IMR-90 (cell line): Measurements from ENCODE around the gene DOHH. TPM values are rescaled to one million over a fixed set of nuclear protein-coding genes. Genes with fewer than 3 reads are reported as not detected.

Experiments
- ATAC-seq: fragments of 200-7000 bp; cut with Tn5 transposase; 2 replicates; pipeline ENCODE4 v1.9.1; 2020; ENCODE audit warnings: low read depth, mild to moderate bottlenecking, moderate library complexity
- BruUV-seq: library from RNA; stranded (reverse); fragments of 400-500 nt; replicated peaks from 2 replicates; lab custom pipeline; 2021; lab: Mats Ljungman, UMichigan
- CTCF ChIA-PET: fragments of 300-600 bp; formaldehyde crosslinking; extraction: SDS; loops from one replicate; lab custom pipeline; 2021; ENCODE audit warnings: antibody characterized with exemption; lab: Yijun Ruan, JAX
- POLR2A ChIA-PET: fragments of 300-600 bp; sonication (Branson Sonifier 250); formaldehyde crosslinking; loops from one replicate; lab custom pipeline; 2022; ENCODE audit warnings: antibody characterized with exemption; ENCODE audit not compliant: unreplicated experiment; lab: Charles Lee
- DNase-seq: peaks from one replicate; pipeline ENCODE4 v3.0.0; 2013
- H2AFZ ChIP-seq: replicated peaks from 2 replicates; pipeline ENCODE3; 2013; ENCODE audit warnings: low read length, mild to moderate bottlenecking; ENCODE audit not compliant: poor library complexity
- H2AK5ac ChIP-seq: 2 replicates; pipeline ENCODE4 v1.6.1; 2013; ENCODE audit warnings: low read depth, low read length, inconsistent platforms
- H2AK9ac ChIP-seq: replicated peaks from 2 replicates; pipeline ENCODE3; 2013; ENCODE audit warnings: mild to moderate bottlenecking, low read depth, low read length, moderate library complexity; ENCODE audit not compliant: poor library complexity
- H2BK120ac ChIP-seq: 2 replicates; pipeline ENCODE4 v1.6.1; 2013; ENCODE audit warnings: low read depth, low read length, inconsistent platforms
- H2BK15ac ChIP-seq: 3 replicates; pipeline ENCODE4 v1.6.1; 2013; ENCODE audit warnings: low read depth, low read length, inconsistent platforms
- H2BK20ac ChIP-seq: 2 replicates; pipeline ENCODE4 v1.6.1; 2013; ENCODE audit warnings: low read depth, mild to moderate bottlenecking, inconsistent platforms, low read length, moderate library complexity
- H2BK5ac ChIP-seq: 2 replicates; pipeline ENCODE4 v1.6.1; 2013; ENCODE audit warnings: mild to moderate bottlenecking, low read depth, low read length, inconsistent platforms; ENCODE audit not compliant: poor library complexity, severe bottlenecking
- H3K14ac ChIP-seq: replicated peaks from 2 replicates; pipeline ENCODE4 v1.6.1; 2013; ENCODE audit warnings: low read depth, low read length, inconsistent platforms
- H3K18ac ChIP-seq: 2 replicates; pipeline ENCODE4 v1.6.1; 2013; ENCODE audit warnings: low read depth, low read length, control low read depth
- H3K23ac ChIP-seq: 2 replicates; pipeline ENCODE4 v1.6.1; 2013; ENCODE audit warnings: low read depth, low read length, inconsistent platforms
- H3K27ac ChIP-seq: 2 replicates; pipeline ENCODE4 v1.5.1; 2013; ENCODE audit warnings: mild to moderate bottlenecking, control low read depth, low read length; ENCODE audit not compliant: insufficient read depth
- H3K27me3 ChIP-seq: 2 replicates; pipeline ENCODE4 v1.6.1; 2013; ENCODE audit warnings: low read length; ENCODE audit not compliant: control insufficient read depth, insufficient read depth
- H3K36me3 ChIP-seq: 2 replicates; pipeline ENCODE4 v1.6.1; 2013; ENCODE audit warnings: low read length, mixed read lengths; ENCODE audit not compliant: control insufficient read depth, insufficient read depth
- H3K4ac ChIP-seq: 2 replicates; pipeline ENCODE4 v1.6.1; 2013; ENCODE audit warnings: low read depth, low read length, inconsistent platforms
- H3K4me1 ChIP-seq: 2 replicates; pipeline ENCODE4 v1.6.1; 2013; ENCODE audit warnings: low read length, mixed read lengths; ENCODE audit not compliant: control insufficient read depth, insufficient read depth
- H3K4me2 ChIP-seq: 2 replicates; pipeline ENCODE4 v1.6.1; 2013; ENCODE audit warnings: low read depth, mild to moderate bottlenecking, control low read depth, low read length, moderate library complexity
- H3K4me3 ChIP-seq: 2 replicates; pipeline ENCODE4 v1.5.1; 2013; ENCODE audit warnings: low read depth, mild to moderate bottlenecking, control low read depth, low read length, moderate library complexity; ENCODE audit not compliant: insufficient read depth
- H3K56ac ChIP-seq: 2 replicates; pipeline ENCODE4 v1.6.1; 2013; ENCODE audit warnings: low read length, inconsistent platforms; ENCODE audit not compliant: insufficient read depth; ENCODE audit errors: extremely low read depth
- H3K79me1 ChIP-seq, 2 experiments: 2 replicates each; pipeline ENCODE4 v1.6.1; 2013; ENCODE audit warnings: low read length in 2 of 2, inconsistent platforms in 1 of 2, low read depth in 1 of 2
- H3K9ac ChIP-seq: 2 replicates; pipeline ENCODE4 v1.6.1; 2013; ENCODE audit warnings: low read depth, low read length, control low read depth
- H3K9me1 ChIP-seq: 2 replicates; pipeline ENCODE4 v1.6.1; 2013; ENCODE audit warnings: low read length, inconsistent platforms; ENCODE audit not compliant: insufficient read depth
- H3K9me3 ChIP-seq: 2 replicates; pipeline ENCODE4 v1.6.1; 2013; ENCODE audit warnings: low read length; ENCODE audit not compliant: control insufficient read depth, insufficient read depth
- H4K20me1 ChIP-seq: 2 replicates; pipeline ENCODE4 v1.6.1; 2013; ENCODE audit warnings: low read length, inconsistent platforms; ENCODE audit not compliant: insufficient read depth
- H4K5ac ChIP-seq: 2 replicates; pipeline ENCODE4 v1.6.1; 2013; ENCODE audit warnings: mild to moderate bottlenecking, low read depth, low read length, control low read depth
- H4K8ac ChIP-seq, 2 experiments: 2 replicates each; pipeline ENCODE4 v1.6.1; 2013; ENCODE audit warnings: low read depth in 2 of 2, low read length in 2 of 2, control low read depth in 1 of 2, inconsistent platforms in 1 of 2
- H4K91ac ChIP-seq: 2 replicates; pipeline ENCODE4 v1.6.1; 2013; ENCODE audit warnings: low read depth, low read length, inconsistent platforms; ENCODE audit not compliant: insufficient read depth
- CEBPB ChIP-seq: IDR thresholded peaks from 2 replicates; pipeline ENCODE4 v1.6.1; 2012; ENCODE audit warnings: low read depth, low read length, improper control_type of control experiment
- CTCF ChIP-seq: conservative IDR thresholded peaks from 2 replicates; pipeline ENCODE4 v1.5.1; 2012; ENCODE audit warnings: mild to moderate bottlenecking, low read depth, low read length, improper control_type of control experiment
- ELK1 ChIP-seq: fragments of 150-350 bp; IDR thresholded peaks from 2 replicates; pipeline ENCODE4 v1.6.1; 2016; ENCODE audit warnings: low read depth, mild to moderate bottlenecking, low read length, moderate library complexity, borderline replicate concordance
- MAZ ChIP-seq: IDR thresholded peaks from 2 replicates; pipeline ENCODE4 v1.6.1; 2012; ENCODE audit warnings: low read depth, mild to moderate bottlenecking, low read length, improper control_type of control experiment, moderate library complexity, borderline replicate concordance
- MXI1 ChIP-seq: IDR thresholded peaks from 2 replicates; pipeline ENCODE4 v1.6.1; 2012; ENCODE audit warnings: low read depth, mild to moderate bottlenecking, low read length, moderate library complexity, borderline replicate concordance
- NFE2L2 ChIP-seq: fragments of 150-350 bp; IDR thresholded peaks from 2 replicates; pipeline ENCODE4 v1.6.1; 2016; ENCODE audit warnings: low read depth, mild to moderate bottlenecking, low read length
- POLR2A ChIP-seq: IDR thresholded peaks from 2 replicates; pipeline ENCODE4 v1.6.1; 2012; ENCODE audit warnings: mild to moderate bottlenecking, low read depth, low read length
- RAD21 ChIP-seq: IDR thresholded peaks from 2 replicates; pipeline ENCODE4 v1.6.1; 2012; ENCODE audit warnings: low read length, improper control_type of control experiment
- RCOR1 ChIP-seq: IDR thresholded peaks from 2 replicates; pipeline ENCODE4 v1.6.1; 2012; ENCODE audit warnings: mild to moderate bottlenecking, low read length, improper control_type of control experiment; ENCODE audit not compliant: insufficient replicate concordance
- RFX5 ChIP-seq: IDR thresholded peaks from 2 replicates; pipeline ENCODE4 v1.8.0; 2012; ENCODE audit warnings: low read depth, mild to moderate bottlenecking, low read length, moderate library complexity
- SMC3 ChIP-seq: fragments of 150-350 bp; IDR thresholded peaks from 2 replicates; pipeline ENCODE4 v1.6.1; 2016; ENCODE audit warnings: low read depth, mild to moderate bottlenecking, antibody characterized with exemption, low read length, moderate library complexity
- USF2 ChIP-seq: fragments of 150-350 bp; IDR thresholded peaks from 2 replicates; pipeline ENCODE4 v1.6.1; 2017; ENCODE audit warnings: mild to moderate bottlenecking, antibody characterized with exemption, low read length, low read depth
- WGBS, 2 experiments: methylation state at CpG; one replicate each; pipeline versions ENCODE4 v1.1.5 to v1.1.7; 2013; ENCODE audit warnings: missing lambda C conversion rate in 2 of 2; ENCODE audit not compliant: insufficient read length in 1 of 2; ENCODE audit errors: extremely low coverage in 2 of 2; 5-methylcytosine and 5-hydroxymethylcytosine counted together
- dilution Hi-C: fragments of 300-500 bp; cut with HindIII; formaldehyde crosslinking; loops from one replicate; pipeline ENCODE4 v1.14.3; 2018; ENCODE audit warnings: low sequenced_read_pairs; ENCODE audit not compliant: unreplicated experiment
- in situ Hi-C: fragments of 300-500 bp; cut with MboI; formaldehyde crosslinking; loops from 3 replicates; pipeline ENCODE4 v1.14.3; 2019; ENCODE audit warnings: low sequenced_read_pairs, inconsistent platforms, mixed read lengths
- intact Hi-C: fragments of 100-400 bp; cut with micrococcal nuclease; formaldehyde crosslinking; loops from 2 replicates; pipeline ENCODE4 v1.10.0; 2022
- polyA plus RNA-seq, 3 experiments: library from polyadenylated mRNA; depleted of rRNA; stranded (reverse); fragments of >200 nt; gene quantifications; 2 replicates each; pipeline ENCODE4 v1.2.3, GENCODE V29; 2012; ENCODE audit warnings: low replicate concordance in 1 of 3
- total RNA-seq: library from RNA; depleted of rRNA; stranded (reverse); fragments of >200 nt; gene quantifications from 2 replicates; pipeline ENCODE4 v1.2.3, GENCODE V29; 2012

Gene DOHH
- total and polyA plus RNA-seq, 2 of the 4 experiments (the other 2 are of a cell fraction), result 3.2 to 9.2 TPM

GRCh38 chr19:3522421-3523360 is 22.2 kb upstream of the DOHH start (continued):
- TF ChIP-seq SMC3, result no peak

GRCh38 chr19:3521104-3521445 is 20.6 kb upstream of the DOHH start:
- H2AK9ac ChIP-seq, result no peak overlapping the region
- H3K27ac ChIP-seq, result no peak overlapping the region
- no TSS peak for BruUV-seq
- no peak overlapping the region for H3K18ac ChIP-seq
- H3K56ac ChIP-seq, result no peak overlapping the region
- no peaks in the 10 kb centered on the region for H3K27me3 ChIP-seq
- H3K4me1 ChIP-seq, result peaks cover 3% of the 10 kb centered on the region
- no peak overlapping the region for H3K23ac ChIP-seq
- no CpG with 5 or more reads among the region's 7 CpGs for WGBS, 2 experiments
- peaks cover 90% of the 10 kb centered on the region for H4K20me1 ChIP-seq
- no peak overlapping the region for H3K4ac ChIP-seq
- dilution Hi-C loops, result no loop called here
- peaks cover 19 to 84% of the 10 kb centered on the region in 2 experiments for H3K79me1 ChIP-seq
- no peak overlapping the region for H2AFZ ChIP-seq
- no peak for DNase-seq
- H4K8ac ChIP-seq, result no peak overlapping the region
- H2BK120ac ChIP-seq, result no peak overlapping the region
- no peak overlapping the region for H2BK20ac ChIP-seq
- no peaks in the 10 kb centered on the region for H3K9me3 ChIP-seq
- CTCF ChIA-PET, result no interaction called here
- intact Hi-C loops, result no loop called here
- no peak overlapping the region for H4K91ac ChIP-seq
- POLR2A ChIA-PET, result no interaction called here
- peaks cover 20% of the 10 kb centered on the region for H3K9me1 ChIP-seq
- no peak overlapping the region for H3K4me2 ChIP-seq
- no peak overlapping the region for H3K14ac ChIP-seq
- in situ Hi-C loops, result no loop called here
- no peak for ATAC-seq
- no peak overlapping the region for H3K4me3 ChIP-seq
- no peak overlapping the region for H2AK5ac ChIP-seq
- no peak overlapping the region for H3K9ac ChIP-seq
- no peak overlapping the region for H2BK5ac ChIP-seq
- peaks cover 36% of the 10 kb centered on the region for H3K36me3 ChIP-seq
- no peak overlapping the region for H2BK15ac ChIP-seq
- H4K5ac ChIP-seq, result no peak overlapping the region
- no peak for TF ChIP-seq NFE2L2
- no peak for TF ChIP-seq POLR2A
- no peak for TF ChIP-seq MXI1
- TF ChIP-seq SMC3, result no peak
- no peak for TF ChIP-seq RAD21
- no peak for TF ChIP-seq MAZ
- no peak for TF ChIP-seq RFX5
- no peak for TF ChIP-seq RCOR1
- no peak for TF ChIP-seq ELK1
- no peak for TF ChIP-seq CTCF
- no peak for TF ChIP-seq CEBPB
- TF ChIP-seq USF2, result no peak
